CD4-positive, alpha-beta T cell treated with Interleukin-21 for 1 hour (primary cell): ENCODE data around the gene KCND1.

ENCODE experiments used
- DNase-seq: peaks from one replicate; pipeline ENCODE4 v3.0.0-alpha.2; 2020

The KCND1 gene

DNA sequence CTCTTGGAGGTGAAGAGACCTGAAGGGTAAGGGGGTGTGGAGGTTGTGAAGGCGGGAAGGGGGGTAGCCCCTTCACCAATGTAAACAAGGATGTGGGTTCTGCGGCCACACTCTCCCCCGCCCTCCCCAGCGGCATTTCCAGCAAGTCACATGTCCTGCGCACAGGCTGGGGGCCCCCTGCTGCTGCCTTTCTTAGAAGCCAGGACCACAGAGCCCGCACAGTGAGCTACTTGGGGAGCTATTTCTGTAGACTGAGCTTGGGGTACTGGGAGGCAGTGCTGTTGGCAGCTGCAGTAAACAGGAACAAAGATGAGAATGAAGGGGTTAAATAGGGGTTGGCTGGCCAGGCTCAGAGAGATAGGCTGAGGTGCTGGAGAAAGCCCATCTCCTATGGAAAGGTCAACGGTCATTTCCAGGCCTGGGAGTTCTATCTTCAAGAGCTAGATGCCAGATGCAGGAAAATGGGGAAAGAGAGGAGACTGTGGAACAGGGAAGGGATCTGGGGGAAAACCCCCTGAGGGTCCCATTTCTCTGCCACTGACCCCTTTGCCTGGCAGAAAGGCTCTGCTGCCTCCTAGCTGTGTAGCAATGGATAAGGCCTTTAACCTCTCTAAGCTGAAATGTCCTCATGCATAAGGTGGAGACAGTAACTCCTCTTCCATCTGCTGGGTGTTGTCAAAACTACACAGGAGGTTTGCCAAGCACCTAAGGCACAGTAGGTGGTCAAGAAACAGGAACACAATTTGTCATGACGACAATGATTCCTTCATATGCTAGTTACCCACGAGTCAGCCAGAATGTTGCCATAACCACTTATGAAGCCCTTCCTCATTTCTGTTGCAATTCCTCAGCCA is 34.4 kb downstream of the KCND1 start:
- DNase-seq: peak; percentile 95

DNA sequence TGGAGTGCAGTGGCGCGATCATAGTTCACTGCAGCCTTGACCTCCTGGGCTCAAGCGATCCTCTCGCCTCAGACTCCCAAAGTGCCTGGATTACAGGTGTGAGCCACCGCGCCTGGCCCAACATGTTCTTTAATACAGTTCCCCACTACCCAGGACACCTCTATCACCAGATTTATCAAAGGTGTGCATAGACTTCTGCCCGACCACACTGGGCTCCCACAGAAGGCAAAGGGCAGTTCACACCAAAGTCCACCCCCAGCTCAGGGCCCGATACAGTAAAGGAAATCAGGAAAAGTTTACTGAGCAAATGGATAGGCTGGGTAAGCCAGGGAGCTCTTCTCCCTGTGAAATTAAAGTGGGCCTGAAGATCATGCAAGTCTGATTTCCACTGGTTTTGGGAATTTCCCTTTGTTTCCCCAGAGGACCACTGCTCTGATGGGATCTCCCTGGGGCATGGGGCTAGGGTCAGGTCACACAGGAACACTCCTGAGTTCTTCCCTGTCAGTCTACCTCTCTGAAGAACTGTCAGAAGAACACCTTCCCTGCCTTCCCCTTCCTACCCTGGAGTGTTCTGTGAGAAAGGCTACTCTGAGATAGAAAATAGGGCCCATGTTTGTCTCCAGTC is 35.1 kb downstream of the KCND1 start:
- DNase-seq: no peak

GRCh38 chrX:48935301-48935670 is 36.4 kb downstream of the KCND1 start:
- no peak for DNase-seq

DNA sequence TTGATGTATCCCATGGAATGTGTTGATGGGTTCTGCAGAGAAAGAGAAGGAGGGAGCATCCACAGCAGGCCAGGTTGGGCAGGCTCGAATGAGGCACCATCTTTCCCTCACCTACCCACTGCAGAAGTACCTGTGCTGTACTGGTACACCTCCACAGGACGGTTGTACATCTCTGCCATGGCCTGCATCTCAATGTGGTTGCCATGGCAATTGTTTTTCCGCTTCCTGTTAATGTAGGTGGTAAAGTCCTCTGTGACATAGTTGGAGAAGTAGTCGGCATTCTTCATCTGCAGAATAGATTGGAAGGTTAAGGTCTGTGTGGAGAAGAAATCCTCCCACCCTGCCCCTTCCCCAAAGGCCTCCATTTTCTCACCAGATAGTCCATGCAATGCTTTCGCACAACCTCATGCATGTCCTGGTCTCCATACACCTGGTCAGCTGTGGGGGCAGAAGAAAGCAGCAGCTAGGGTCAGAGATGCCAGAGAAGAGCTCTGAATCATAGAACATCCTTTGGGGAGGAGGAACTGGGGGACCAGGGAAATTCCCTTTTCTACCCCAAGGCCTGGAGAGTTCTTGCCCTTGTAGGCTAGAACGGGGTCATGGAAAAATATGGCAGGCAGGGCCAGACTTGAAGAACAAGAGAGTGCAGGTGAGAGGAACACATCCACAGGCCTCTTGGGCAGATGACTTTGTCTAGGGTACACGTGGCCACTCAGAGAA is 36.9 kb downstream of the KCND1 start:
- peak; percentile 84 for DNase-seq

DNA sequence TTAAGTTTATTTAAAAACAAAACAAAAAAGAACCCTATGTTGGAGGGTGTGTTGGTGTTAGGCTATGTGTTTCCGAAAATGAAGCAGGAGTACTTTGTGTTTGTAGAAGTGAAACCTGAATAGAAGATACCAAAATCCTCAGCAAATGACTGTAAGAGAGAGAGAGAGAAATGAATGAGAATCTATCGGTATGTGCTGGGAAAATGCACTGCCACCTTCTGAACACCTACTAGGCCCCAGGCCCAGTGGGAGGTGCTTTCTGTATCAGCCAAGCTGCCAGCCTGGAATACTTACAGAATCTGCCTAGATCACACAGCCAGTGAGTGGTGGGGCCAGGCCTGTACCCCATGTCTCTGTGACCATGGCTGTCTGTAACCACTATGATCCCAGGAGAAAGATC is 37.9 kb downstream of the KCND1 start:
- DNase-seq: no peak

- no peak for DNase-seq
These were observed 43.8 kb downstream of the KCND1 start for GRCh38 chrX:48927736-48928382.

GRCh38 chrX:48927123-48927522 is 44.5 kb downstream of the KCND1 start:
- DNase-seq: no peak

DNA sequence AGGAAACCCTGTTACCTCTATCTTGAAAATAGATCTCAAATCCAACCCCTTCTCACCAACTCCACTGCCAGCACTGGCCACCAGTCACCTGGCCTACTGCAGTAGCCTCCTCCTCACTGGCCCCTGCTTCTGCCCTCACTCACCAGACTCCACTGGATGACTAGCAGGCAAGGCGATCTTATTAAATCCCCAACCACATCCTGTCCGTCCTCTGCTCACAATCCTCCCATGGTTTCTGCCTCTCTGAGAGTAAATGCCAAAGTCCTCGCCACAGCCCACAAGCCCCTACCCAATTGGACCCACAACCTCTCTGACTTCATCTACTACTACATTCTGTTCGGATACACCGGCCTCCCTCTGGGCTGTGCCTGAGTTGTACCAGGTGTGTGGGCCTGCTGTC is 47.4 kb downstream of the KCND1 start:
- no peak for DNase-seq

- DNase-seq: no peak
These were observed 47.9 kb downstream of the KCND1 start for GRCh38 chrX:48923771-48924170.

DNA sequence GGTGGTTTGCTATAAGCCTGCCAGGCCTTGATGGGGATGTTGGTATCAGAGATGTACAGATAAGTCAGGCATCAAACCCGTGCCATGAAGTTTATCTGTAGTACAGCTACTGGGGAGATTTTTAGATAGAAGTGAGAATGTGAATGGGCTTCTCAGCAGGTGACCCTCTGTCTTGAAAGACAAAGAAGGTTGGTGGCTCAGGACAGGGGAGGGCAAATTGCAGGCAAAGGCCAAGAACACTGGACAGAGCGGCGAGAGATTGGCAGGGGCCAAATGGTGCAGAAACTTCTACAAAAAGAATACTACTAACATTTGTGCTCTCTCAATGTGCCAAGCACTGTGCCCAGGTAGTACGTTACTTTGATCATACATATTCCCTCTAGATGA is 50.9 kb downstream of the KCND1 start:
- no peak for DNase-seq

- peak; percentile 68 for DNase-seq
These were observed 51.5 kb downstream of the KCND1 start for GRCh38 chrX:48919947-48920717.

DNA sequence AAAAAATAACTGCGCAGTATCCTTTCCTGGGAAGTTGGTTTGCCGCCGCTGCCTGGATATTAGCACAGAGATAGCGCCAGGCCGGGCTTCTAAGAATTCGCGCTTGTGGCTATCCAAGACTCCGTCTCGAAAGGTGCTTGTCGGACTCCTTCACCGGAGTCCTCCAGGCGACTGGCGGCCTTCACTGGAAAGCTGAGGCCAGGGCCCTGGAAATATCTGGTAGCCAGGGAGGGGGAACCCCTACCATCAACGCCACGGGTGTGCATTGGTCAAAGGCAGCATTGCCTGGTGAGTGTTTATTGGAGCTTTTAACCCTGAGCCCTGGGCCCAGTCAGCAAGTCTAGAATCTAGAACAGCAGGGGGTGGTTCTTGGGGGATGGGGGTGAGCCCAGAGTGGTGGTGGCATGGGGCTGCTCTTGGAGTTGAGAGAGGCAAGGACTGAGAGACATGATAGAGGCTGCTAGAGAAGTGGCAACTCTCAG is 52.2 kb downstream of the KCND1 start:
- peak; percentile 67 for DNase-seq

- DNase-seq: peak; percentile 96
These were observed 52.9 kb downstream of the KCND1 start, which contains the start of gene PIM2 for GRCh38 chrX:48918643-48919340. Gene PIM2, minus strand, starts transcription at chrX:48919024. Its CDS starts 190 bp downstream, at chrX:48918834.

GRCh38 chrX:48918301-48918642 is 53.4 kb downstream of the KCND1 start:
- DNase-seq: peak; percentile 27

GRCh38 chrX:48917139-48918001 is 54.3 kb downstream of the KCND1 start:
- peak; percentile 93 for DNase-seq

DNA sequence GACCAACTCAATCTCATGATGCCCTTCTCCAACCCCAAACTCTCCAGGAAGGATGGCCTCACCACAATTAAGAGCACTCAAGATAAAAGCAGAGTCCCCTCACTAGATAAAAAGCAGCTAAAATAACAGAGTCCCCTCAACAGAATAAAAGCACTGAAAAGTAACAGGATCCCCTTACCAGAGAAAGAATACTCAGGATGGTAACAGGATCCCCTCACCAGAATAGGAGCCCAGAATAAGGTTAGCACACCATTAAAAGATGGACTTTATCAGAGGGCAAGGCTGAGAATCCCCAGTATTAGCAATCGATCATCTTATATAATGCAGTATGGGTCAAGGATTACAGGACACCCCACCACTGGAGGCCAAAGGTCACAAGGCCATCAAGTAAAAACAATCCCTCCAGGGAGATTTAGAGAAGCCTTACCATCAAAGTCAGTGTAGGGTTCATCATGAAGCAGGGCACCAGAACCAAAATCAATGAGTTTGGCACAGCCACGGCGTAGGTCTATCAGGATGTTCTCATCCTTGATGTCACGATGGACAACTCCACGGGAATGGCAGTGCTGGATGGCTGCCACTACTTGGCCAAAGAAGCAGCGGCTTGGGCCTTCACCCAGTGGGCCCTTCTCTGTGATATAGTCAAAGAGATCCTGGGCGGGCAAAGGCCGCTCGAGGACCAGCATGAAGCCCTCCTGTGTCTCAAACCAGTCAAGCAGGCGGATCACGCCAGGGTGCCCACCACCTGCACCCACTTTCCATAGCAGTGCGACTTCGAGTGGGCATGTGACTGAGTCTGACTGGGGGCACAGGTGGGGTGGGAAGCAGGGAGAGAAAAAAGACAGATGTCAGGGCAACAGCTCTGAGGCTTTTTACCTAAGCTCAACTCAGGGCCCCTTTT is 56.8 kb downstream of the KCND1 start:
- no peak for DNase-seq

- DNase-seq: no peak
These were observed 57.9 kb downstream of the KCND1 start for GRCh38 chrX:48913605-48914366.

DNA sequence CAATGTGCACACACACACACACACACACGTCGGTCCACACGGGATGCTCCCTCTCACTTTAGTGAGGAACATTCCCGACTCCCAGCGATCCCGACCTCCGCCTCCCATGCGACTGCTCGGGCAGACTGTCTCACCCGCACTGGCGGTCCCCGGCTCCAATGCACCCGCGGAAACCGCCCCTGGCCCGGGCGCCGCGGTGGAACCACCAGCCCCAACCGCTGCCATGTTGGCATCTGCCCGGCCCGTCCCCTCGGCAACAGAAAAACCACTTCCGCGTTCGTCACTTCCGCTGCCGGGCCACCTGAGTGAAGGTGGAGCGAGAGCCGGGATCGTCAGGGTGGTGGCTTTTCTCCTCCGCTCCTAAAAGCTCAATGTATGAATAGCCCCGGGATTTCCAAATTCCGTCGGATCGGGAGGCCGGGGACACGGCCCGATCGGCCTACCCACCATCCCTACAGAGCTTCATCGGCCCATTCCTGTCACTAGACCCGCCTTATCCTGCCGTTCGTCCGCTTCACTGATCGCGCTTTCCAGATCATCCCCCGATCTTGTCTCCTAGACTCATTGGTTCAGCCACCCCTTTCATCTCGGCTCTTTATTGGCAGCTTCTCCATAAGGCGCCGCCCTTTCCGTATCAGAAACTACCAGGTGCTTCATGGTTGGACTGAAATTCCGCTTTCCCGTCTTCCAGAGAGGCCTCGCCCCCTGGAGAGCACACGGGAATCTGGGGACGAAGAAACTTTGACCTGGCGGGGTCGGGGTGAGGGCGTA is 60.0 kb downstream of the KCND1 start, which contains the start of gene SLC35A2:
TSS of gene SLC35A2 (minus strand) at position 235 of the 771 bp plus-strand sequence. CDS start at position 225, 10 bp downstream.
- peak; percentile 90 for DNase-seq
